Hepatocyte (in vitro differentiated cells): ENCODE data around the gene GRM1.

Source experiments
- EZH2 ChIP-seq: fragments of 200-600 bp; sonication (generic); IDR thresholded peaks from 2 replicates; pipeline ENCODE4 v1.6.1; 2016; ENCODE audit warnings: antibody characterized with exemption, mild to moderate bottlenecking, borderline replicate concordance
- TF ChIP-seq, protein P1 (sequence below): fragments of 200-600 bp; sonication (generic); IDR thresholded peaks from 2 replicates; pipeline ENCODE4 v1.5.1; 2016; ENCODE audit warnings: antibody characterized with exemption, mild to moderate bottlenecking; ENCODE audit not compliant: poor library complexity

DNA sequence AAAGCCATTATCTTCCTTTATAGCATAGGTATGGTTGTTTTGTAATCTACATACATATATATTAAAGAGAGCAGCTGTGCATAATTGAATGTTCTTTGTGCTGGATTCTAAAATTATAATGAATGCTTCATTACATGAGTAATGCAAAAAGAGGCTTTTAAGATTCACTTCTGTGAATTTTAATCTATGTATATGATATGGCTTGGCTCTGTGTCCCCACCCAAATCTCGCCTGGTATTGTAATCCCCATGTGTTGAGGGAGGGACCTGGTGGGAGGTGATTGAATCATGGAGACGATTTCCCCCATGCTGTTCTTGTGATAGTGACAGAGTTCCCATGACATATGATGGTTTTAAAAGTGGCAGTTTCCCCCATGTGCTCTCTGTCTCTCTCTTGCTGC is 255.4 kb downstream of the GRM1 start:
- TF ChIP-seq, protein P1, sequence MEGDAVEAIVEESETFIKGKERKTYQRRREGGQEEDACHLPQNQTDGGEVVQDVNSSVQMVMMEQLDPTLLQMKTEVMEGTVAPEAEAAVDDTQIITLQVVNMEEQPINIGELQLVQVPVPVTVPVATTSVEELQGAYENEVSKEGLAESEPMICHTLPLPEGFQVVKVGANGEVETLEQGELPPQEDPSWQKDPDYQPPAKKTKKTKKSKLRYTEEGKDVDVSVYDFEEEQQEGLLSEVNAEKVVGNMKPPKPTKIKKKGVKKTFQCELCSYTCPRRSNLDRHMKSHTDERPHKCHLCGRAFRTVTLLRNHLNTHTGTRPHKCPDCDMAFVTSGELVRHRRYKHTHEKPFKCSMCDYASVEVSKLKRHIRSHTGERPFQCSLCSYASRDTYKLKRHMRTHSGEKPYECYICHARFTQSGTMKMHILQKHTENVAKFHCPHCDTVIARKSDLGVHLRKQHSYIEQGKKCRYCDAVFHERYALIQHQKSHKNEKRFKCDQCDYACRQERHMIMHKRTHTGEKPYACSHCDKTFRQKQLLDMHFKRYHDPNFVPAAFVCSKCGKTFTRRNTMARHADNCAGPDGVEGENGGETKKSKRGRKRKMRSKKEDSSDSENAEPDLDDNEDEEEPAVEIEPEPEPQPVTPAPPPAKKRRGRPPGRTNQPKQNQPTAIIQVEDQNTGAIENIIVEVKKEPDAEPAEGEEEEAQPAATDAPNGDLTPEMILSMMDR: no peak
- no peak for TF ChIP-seq EZH2
